Fibroblast of skin of right quadriceps (primary cell): ENCODE measurements around the gene MSGN1.

Experiments
- DNase-seq: peaks from one replicate; pipeline ENCODE4 v3.0.0-alpha.2; 2013

Gene MSGN1

GRCh38 chr2:17816396-17817245 lies at the start of gene MSGN1:
Gene MSGN1, plus strand, starts transcription at chr2:17816460. Its CDS starts 59 bp downstream, at chr2:17816519.
- DNase-seq, result no peak

DNA sequence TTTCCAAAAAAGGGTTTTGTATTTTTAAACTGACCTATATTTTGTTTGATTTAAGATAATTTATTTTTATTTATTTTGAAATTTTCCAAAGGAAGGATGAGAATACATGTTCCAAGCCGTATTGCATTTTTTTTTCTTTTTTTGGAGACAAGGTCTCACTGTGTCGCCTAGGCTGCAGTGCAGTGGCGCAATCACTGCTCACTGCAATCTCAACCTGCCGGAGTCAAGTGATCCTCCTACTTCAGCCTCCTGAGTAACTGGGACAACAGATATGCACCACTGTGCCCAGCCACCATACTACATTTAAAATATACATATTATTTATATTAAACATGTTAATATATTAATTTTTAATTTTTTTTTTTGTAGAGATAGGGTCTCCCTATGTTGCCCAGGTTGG lies 47.4 kb upstream of the MSGN1 start:
- DNase-seq, result no peak

DNA sequence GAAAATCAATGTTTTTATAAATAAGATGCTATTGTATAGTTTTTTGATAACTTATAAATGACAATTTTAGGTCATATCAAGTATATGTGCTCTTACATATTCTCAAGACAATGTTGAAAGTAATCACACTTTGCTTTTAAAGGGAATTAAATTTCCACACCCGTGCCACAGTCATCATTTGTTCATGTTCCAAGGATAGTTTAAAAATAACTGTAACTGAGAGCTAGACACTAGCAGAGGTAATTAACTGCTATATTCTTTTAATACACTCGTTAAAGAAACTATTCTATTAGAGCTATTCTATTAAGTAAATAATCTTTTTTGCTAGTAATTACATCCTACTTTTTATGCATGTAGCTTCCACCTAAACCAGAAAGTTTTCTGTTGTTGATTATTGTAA lies 44.3 kb upstream of the MSGN1 start:
- no peak for DNase-seq

DNA sequence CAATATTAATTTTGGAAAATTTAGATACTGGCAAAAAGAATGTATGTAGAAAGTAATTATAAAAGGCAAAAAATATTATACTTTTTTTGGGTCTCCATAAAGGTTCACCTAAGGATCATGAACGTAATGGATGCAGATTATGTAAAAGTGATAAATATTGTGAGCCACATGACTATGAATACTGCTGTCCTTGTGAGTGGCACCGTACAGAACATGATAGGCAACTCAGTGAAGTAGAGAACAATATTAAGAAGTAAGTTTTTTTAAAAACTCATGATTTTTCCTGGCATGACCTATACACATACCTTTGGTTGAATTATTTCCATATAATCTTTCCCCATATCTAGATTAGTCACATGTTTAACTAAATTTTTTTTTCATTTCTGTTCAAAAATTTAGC lies 43.7 kb upstream of the MSGN1 start:
- no peak for DNase-seq

- DNase-seq, result no peak
Observed at GRCh38 chr2:17780546-17780945, 35.7 kb upstream of the MSGN1 start.

DNA sequence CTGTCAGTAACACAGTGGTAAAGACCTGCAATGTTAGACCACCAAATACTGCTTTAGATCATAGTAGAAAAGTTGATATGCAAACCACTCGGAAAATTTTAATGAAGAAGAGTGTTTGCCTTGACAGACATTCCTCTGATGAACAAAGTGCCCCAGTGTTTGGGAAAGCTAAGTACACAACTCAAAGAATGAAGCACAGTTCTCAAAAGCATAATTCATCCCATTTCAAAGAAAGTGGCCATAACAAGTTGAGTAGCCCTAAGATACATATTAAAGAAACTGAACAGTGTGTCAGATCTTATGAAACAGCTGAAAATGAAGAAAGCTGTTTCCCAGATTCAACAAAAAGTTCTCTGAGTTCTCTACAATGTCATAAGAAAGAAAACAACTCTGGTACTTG lies 34.8 kb upstream of the MSGN1 start:
- no peak for DNase-seq

GRCh38 chr2:17786727-17787126 lies 29.5 kb upstream of the MSGN1 start:
- no peak for DNase-seq

- no peak for DNase-seq
Observed at GRCh38 chr2:17788773-17789172, 27.5 kb upstream of the MSGN1 start.

DNA sequence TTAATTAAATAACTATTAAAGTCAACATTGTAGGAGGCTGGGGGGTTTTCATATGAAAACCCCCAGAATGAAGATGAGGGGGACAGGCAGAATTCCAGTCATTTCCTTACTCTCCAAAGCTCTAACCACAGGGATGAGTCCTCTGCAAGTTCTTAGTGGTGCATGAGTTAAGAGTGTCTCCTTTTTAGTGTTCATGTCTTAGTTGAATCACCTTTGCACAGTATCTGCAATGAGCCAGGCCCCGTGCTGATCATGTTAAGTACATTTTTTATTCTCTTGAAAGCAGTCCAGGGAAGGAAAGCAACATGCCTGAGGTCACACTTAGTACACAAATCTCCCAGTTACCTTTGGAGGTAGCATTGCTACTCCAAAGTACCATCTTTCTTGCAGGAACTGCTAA lies 25.7 kb upstream of the MSGN1 start:
- DNase-seq, result peak; percentile 11

GRCh38 chr2:17791121-17791816 lies 25.0 kb upstream of the MSGN1 start:
- DNase-seq, result peak; percentile 88

GRCh38 chr2:17791817-17792130 lies 24.5 kb upstream of the MSGN1 start:
- no peak for DNase-seq

- DNase-seq, result peak; percentile 39
Observed at GRCh38 chr2:17792515-17792914, 23.7 kb upstream of the MSGN1 start.

DNA sequence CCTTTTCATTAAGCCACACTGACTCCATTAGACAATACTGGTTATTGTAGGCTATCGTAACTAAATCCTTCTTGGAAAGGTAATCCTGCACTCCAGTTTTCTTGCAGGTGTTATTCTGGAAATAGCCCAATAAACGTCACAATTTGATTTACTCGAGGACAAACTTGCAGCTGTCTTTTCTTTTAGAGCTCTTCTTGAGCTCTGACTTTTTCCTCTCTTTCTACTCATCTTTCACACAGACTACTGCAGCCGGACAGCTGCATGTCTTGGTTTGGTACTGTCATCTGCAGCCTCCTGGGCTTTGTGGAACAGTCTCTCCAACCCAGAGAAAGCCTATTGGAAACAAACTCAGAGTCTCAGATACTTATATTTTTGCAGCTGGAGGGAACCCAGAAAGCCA lies 23.0 kb upstream of the MSGN1 start:
- no peak for DNase-seq

GRCh38 chr2:17793803-17794354 lies 22.4 kb upstream of the MSGN1 start:
- DNase-seq, result peak; percentile 55

DNA sequence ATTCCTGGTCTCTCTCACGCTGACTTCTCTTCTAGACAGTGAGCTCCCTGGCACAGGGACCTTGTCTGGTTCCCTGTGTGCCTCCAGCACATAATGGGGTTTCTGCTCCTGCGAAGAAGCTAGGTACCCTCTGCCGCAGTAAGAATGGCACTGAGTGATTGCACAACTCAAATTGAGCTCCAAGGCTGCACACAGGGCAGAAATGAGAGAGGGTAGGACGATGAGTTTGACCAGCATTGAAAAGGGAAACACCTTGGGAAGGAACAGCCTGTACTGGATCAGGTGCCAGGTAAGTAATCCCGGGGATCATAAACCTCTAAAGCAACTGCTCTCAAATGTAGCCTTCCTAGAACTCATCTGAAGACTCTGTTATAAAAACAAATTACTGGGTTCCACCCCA lies 21.0 kb upstream of the MSGN1 start:
- no peak for DNase-seq

DNA sequence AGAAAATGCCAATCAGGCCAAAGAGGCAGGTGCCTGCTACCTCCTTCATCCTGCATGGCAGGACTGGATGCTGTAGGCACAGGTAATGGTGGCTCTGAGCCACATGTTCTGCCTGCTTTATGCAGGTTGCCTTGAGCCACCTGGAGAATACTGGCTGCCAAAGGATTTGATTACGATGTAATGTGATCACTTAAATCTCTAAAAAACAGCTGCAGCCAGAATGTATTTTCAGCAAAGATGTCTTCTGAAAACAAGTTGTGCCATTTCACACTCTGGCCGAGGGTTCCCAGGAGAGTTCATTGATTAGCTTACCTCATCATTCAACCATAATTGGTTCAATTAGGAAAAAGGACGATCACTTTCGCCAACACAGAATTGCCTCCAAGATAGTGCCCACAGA lies 17.9 kb upstream of the MSGN1 start:
- no peak for DNase-seq

DNA sequence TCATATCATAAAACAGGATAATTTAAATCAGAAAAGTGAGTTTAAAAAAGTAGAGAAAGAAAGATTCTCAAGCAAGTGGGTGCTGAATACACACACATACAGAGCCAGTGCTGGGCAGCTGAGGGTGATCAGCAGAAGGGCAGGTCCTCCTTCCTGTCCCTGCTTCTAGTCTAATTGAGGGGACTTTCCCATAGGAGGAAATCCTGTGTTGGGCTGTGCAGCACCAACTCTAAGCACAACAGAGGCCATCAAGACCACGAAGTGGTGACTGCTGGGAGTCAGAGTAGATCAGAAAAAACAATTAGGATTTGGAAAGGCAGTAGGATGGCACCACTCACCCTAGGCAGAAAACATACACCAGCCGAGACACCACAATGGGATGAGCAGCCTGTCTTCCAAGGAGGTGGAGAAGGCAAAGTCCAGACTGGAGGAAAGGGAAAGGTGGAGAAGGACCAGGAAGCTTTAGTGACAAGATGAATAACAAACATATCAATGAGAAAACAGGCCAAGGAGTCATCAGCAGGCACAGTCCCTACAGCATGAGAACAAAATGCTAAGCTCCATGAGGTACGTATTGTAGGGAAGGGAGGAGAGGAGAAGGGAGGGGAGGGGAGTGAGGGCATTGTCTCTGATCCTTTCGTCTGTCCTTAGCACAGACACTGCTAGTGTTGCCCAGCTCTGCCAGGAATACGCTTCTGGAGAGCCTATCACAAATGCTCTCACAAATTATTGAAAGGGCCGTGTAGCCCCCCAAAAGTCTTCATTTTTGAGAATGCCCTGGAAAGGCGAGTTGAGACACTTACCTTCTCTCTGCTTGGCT lies 16.7 kb upstream of the MSGN1 start:
- no peak for DNase-seq

DNA sequence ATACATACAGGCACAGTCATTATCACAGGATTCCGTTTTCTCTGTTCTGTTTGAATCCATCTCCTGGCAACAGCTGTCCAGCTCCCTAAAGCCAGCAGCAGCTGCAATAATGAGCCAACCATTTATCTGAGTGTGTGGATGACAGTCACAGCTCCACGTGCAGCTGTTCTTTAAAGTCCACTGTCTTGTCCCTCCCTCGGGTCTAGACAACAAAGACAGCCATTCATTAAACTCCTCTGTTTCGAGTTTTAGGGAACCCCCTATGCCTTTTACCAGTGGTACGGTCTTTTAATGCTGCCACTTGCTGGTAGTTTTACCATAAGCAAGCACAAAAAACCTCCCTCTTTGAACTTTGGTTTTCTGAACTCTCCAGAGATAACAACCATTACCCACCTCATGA lies 16.0 kb upstream of the MSGN1 start:
- no peak for DNase-seq

DNA sequence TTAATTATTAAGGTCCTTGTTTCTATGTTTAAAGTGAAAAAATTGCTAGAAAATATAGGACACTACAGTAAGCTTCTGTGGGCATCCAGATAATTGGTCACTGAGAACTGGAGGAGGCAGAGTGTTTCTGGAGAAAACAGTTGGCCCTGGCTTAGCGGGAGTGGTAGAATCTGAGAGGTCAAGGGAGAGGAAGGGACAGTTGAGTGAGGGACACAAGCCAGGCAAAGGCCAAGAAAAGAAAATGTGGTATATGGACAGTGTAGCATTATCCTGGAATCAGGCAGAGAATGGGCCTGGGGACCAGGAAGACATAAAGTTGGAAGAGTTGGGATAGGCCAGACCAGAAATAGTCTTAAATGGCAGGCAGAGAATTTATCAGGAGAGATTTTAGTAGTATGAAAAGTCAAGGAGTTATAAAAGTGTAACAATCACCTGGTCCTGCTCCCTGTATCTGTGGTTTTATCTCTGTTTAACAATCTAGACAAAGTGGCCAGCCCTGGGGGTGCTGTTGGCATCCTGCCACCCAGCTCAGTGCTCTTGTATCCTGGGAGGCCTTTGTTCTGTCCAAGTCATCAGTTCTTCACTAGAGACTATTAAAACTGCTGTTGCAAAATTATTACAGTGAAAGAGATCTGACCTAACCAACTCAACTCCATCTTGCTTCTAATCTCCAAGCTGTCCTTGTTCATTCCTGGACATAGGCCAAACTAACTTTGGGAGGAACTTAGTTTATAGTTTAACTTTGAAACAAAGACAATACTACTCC lies 15.4 kb upstream of the MSGN1 start:
- no peak for DNase-seq

GRCh38 chr2:17803497-17803896 lies 12.8 kb upstream of the MSGN1 start:
- DNase-seq, result no peak

- DNase-seq, result no peak
Observed at GRCh38 chr2:17804358-17804757, 11.9 kb upstream of the MSGN1 start.

GRCh38 chr2:17805166-17805565 lies 11.1 kb upstream of the MSGN1 start:
- DNase-seq, result no peak
